OCI-LY7 (cell line): ENCODE data around the gene PIPOX.

ENCODE experiments used
- EZH2phosphoT487 ChIP-seq: fragments of 200-600 bp; sonication (generic); IDR thresholded peaks from 2 replicates; pipeline ENCODE4 v1.6.1; 2018; ENCODE audit warnings: low read depth, borderline replicate concordance, mild to moderate bottlenecking, mixed run types, antibody characterized with exemption, low read length, moderate library complexity, mixed read lengths
- TF ChIP-seq, protein P1 (sequence below): fragments of 200-600 bp; sonication (generic); conservative IDR thresholded peaks from 2 replicates; pipeline ENCODE4 v1.5.1; 2014; ENCODE audit warnings: mild to moderate bottlenecking, antibody characterized with exemption, low read length, moderate library complexity, mixed read lengths

GRCh38 chr17:29062215-29062614 lies 19.3 kb downstream of the PIPOX start:
- TF ChIP-seq, protein P1, sequence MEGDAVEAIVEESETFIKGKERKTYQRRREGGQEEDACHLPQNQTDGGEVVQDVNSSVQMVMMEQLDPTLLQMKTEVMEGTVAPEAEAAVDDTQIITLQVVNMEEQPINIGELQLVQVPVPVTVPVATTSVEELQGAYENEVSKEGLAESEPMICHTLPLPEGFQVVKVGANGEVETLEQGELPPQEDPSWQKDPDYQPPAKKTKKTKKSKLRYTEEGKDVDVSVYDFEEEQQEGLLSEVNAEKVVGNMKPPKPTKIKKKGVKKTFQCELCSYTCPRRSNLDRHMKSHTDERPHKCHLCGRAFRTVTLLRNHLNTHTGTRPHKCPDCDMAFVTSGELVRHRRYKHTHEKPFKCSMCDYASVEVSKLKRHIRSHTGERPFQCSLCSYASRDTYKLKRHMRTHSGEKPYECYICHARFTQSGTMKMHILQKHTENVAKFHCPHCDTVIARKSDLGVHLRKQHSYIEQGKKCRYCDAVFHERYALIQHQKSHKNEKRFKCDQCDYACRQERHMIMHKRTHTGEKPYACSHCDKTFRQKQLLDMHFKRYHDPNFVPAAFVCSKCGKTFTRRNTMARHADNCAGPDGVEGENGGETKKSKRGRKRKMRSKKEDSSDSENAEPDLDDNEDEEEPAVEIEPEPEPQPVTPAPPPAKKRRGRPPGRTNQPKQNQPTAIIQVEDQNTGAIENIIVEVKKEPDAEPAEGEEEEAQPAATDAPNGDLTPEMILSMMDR: no peak
- no peak for TF ChIP-seq EZH2phosphoT487
